NCI-H2107 treated with DMSO at 0.1 percent for 48 hours (cell line): Measurements from ENCODE around the gene ADM.

Experiments
- DNase-seq: peaks from one replicate; lab custom pipeline; 2025; ENCODE audit not compliant: unreplicated experiment; lab: John Stamatoyannopoulos, UW

The ADM gene

DNA sequence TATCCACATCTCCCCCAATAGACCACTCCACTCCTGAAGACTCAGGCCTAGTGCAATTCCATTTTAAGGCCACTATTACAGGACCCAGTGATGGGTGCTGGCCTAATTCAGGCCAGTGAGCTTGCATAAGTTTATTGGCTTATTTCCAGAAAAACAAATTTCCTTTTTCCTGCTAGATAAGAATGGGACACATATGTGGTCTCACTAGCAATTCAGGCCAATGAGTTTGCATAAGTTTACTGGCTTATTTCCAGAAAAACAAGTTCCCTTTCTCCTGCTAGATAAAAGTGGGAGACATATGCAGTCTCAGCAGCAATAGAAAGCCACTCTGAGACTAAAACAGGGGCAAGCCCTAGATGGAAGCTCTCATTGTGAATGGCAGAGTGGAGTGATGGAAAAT lies 22.4 kb downstream of the ADM start:
- DNase-seq: no peak

DNA sequence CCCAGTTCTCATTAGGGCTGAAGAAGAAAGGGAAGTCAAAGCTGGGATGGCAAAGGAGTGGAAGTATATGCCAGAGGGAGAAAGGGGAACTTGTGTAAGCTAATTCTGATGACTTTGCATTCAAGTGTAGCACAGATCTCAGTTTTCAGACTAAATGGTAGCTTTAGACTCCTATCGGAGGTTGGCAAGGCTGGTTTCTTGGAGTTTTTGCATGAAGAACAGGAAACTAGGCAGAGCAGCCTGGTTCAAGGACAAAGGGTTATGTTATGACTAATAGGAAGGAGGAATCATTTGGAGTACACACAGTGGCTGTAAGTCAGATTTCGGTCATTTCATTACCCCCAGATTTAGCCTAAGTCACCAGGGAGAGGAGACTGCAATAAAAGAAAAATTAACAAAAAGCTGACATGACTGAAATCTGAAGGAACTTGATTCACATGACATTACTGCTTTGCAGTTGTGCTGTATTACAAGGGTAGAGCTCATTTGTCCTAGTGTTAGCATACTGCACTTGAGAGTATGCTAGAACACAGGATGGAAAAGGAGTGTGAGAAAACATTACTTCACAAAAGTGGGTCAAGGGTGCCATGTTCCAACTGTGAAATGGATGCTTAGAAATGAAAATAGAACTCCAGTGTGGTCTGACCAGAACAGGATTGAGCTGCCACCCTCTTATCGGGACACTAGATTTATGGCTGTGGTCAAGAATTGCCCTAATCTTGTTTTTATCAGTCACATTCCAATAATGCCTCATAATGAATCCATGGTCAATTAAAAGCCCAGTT lies 23.6 kb downstream of the ADM start:
- no peak for DNase-seq

DNA sequence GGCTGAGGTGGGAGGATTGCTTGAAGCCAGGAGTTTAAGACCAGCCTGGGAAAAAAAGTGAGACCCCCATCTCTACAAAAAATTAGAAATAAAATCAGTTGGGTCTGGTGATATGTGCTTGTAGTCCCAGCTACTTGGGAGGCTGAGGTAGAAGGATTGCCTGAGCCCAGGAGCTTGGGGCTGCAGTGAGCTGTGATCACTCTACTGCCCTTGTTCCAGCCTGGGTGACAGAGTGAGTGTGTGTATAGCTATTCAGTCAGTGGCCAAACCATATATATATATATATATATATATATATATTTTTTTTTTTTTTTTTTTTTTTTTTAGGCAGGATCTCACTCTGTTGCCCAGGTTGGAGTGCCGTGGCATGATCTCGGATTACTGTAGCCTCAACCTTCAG lies 24.5 kb downstream of the ADM start:
- DNase-seq: no peak

DNA sequence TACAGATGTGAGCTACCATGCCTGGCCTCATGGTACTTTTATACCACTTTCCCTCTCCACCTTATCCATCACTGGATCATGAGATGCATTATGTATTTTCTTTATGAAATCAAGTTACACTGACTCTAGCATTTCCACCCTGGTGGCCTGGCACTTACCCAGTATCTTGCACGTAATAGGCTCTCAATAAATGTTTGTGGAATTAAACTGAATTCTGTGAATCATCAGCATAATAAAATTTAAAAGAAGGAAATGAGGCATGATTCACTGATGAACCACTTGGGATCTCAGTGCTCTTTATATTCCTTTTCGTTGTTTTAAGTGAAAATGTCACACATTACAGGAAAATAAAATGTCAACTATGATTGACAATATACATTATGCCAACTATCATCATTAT lies 25.1 kb downstream of the ADM start:
- no peak for DNase-seq

DNA sequence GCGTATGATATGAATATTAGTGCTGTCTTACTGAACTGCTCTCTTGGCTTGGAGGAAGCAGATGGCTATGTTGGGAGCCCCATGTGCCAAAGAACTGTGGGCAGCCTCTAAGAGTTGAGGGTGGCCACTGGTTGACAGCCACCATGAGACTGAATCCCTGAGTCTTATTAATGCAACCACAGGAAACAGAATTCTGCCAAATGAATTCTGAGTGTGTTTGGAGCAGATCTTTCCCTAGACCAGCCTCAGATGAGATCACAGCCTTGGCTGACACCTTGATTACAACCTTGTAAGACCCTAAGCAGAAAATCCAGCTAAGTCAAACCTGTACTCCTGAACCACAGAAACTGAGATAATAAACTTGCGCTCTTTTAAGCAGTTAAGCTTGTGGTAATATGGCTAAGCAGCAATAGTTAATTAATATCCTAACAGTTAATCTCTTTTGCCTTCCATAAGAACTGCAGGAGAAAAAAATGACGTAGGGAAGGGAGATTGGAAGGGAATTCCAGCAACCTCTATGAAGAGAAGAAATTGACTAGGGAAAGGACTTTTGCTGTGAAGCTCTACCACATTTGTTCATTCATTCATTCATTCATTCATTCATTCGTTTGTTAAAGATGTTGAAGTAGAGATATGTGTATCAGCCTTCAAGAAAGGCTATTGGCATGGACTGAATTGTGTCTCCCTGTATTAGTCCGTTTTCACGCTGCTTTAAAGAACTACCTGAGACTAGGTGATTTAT lies 26.8 kb downstream of the ADM start:
- DNase-seq: no peak

DNA sequence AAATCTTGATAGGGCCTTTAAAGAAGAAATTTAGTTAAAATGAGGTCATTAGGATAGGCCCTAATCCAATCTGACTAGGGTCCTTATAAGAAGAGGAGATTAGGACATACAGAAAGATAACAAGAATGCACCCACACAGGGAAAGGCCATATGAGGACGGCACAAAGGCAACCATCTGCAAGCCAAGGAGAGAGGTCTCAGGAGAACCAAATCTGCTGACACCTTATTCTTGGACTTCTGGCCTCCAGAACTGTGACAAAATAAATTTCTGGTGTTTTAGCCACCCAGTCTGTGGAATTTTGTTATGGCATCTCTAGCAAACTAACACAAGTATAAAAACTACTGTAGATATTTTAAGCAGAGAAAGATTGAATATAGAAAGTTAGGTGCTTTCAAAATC lies 28.6 kb downstream of the ADM start:
- no peak for DNase-seq

DNA sequence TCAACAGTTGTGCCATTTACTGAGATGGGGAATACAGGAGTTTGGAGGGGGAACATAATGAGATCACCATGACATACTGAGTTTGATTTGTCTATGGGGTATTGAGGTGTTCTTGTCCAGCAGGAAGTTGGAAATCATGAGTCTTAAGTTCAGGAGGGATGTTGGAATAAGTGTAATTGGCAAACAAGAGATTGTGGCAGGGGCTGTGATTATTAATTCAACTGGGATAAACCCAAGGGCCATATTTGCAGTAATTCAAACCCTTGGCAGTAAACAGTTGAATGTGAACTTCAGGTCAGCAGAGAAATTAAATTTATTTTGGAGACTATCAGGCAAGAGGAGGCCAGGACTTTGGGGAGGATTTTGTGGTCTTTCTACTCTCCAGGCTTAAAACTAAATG lies 33.4 kb downstream of the ADM start:
- DNase-seq: no peak

DNA sequence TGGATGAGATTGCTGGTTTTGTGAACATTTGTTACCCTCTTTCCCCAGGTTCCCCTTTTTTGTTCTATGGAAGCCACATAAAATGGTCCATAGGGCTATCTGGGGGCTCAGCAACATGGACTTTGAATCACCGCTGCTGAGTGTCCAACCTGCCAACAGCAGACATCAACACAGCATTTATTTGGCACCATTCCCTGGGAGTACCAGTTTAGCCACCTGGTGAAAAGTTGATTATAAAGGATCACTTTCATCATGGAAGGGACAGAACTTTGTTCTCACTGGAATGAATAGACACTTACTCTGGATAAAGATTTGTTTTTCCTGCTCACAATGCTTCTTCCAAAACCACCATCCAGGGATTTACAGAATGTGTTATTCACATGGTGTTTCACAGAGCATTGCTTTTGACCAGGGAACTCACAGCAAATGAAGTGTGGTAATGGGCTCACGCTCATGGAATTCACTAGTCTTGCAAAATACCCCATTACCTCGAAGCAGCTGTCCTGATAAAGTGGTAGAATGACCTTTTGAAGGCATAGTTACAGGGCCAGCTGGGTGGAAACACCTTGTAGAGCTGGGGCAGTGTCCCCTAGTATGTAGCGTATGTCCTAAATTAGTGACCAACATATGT lies 43.9 kb downstream of the ADM start:
- DNase-seq: no peak

DNA sequence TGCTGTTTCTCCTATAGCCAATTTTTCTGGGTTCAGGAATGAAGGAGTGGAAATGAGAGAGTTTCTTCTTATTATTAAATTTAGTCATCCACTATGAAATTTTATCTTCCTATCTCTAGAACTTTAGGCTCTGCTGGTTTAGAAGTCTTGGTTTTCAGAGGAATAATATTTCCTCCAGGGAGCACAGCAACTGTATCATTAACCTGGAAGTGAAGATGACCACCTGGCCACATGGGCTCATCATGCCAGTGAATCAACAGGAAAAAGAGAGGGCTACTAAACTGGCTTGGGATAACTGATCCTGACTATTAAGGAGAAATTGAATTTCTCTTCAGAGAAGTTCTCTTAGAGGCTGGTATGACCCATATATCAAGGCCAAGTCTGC lies 44.4 kb downstream of the ADM start:
- DNase-seq: no peak

DNA sequence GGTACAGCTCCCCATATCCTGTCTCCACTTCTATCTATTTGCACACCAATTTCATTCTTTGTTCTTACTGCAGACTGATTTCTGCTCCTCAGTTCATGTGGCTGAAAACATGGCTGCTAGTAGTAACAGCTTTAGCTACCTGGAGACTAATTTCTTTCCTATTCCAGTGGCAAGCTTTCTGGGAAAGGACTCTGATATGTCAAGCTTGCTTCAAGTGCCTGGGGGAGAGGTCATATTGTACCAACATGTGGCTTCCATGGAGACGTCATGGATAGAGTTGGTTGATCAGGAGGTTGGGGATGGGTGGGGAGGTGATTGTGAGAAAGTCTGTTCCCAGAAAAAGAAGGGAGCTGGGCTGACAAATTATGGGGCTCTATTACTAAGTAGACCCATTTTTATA lies 44.9 kb downstream of the ADM start:
- DNase-seq: no peak

DNA sequence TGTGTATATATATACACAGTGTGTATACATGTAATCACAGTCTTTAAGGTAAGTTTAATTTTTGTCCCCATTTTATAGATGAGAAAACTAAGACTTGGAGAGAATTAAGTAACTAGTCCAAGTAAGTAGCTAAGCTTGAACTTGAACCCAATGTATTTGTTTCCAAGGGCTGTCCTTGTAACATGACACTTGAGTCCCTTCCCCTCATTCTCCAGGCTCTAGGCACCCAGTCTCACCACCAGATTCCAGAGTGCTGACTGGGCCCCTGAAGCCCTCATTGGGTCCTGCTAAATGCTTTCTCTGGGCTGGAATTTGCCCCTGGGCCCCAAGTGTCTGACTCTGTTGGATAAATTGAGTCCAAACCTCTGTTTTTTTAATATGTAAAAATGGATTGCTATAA lies 45.5 kb downstream of the ADM start:
- no peak for DNase-seq

DNA sequence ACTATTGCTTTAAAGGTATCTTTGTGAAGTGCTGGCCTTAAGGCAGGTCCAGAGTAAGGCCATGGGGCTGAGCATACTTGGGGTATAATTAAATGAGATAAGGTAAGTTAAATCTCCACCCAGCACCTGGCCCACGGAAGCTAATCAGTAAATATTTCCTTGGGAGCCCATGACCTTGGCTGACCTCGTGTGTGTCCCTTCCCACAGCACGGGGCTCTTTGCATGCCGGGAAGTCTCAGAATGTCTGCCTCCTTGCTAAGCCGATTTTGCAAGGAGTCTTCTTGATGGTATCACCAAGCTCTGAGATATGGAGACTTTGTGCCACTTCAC lies 46.5 kb downstream of the ADM start:
- no peak for DNase-seq

DNA sequence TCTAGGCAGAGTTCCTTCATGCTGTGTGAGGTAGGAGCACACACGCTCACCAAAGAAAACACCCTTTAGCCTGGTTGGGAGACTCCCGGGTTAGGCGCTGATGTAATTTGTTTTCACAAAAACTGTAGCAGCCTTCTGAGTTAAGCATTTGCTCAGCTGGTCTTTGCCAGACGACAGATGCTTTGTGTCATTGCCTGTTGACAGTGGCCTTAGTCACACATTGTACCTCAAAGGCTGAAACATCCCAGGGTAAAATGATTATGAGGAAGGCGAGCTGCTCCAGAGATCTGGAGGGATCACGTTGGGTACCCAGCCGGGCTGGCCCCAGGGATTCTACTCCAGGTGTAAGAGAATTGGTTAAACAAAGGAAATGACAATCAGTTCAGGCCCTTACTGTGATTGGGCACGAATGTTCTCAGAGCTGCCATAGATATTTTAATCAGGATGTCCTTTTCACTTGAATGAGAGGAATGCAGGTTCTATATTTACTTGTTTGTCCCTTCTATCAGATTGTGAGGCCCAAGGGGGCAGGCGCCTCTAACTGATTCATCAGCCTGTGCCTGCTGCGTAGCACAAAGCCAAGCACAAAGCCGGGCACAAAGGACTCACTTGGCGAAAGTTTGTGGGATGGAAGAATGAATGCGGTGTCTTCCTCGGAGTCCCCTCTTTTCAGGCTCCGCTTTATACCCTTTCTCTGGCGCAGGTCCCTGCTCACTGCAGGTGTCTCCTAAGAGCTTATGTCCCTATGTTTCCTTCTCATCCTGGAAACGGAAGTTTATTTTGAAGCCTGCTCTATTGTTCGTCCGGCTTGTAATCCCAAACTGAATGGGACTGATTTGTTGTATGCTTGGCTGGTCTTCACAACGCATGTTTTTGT lies 47.1 kb downstream of the ADM start:
- peak; percentile 83 for DNase-seq

DNA sequence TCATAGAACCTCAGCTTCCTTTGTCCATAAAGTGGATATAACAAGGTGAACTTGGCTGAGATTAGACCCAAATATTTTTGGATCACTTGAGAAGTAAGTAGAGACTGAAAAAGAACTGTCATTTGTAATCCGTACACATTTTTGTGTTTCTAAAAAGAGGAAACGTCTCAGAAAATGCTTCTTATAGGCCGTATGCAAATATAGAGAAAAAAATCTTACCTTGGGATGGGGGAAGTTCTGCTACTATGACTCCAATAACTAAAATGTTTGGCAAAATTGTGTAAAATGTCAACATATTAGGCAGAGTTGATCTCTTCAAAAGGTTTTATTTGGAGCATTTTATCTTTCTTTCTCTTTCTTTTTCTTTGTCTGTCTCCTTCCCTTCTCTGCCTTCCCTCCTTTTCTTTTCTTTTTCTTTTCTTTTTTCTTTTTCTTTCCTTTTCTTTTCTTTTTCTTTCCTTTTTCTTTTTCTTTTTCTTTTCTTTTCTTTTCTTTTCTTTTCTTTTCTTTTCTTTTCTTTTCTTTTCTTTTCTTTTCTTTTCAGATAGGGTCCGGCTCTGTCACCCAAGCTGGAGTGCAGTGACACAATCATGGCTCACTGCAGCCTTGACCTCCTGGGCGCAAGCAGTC lies 48.2 kb downstream of the ADM start:
- DNase-seq: no peak

DNA sequence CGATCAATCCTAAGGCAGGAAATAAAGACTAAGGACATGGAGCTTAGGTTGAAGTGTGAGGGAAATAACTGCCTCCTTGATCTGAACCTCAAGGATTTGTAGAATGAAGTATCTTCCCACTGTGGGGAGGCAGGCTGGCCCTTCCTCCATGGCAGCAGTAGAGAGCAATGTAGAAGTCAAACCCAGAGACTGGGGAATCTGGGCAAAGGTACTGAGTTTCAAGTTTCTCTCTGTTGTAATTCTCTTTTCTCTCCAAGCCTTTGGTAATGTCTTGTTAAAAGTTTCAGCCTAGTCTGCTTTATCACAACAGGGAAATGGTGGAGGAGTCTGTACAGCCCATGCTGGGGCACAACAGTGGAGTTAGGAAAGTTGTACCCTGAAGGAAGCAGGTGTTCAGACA lies 49.5 kb downstream of the ADM start:
- DNase-seq: no peak

DNA sequence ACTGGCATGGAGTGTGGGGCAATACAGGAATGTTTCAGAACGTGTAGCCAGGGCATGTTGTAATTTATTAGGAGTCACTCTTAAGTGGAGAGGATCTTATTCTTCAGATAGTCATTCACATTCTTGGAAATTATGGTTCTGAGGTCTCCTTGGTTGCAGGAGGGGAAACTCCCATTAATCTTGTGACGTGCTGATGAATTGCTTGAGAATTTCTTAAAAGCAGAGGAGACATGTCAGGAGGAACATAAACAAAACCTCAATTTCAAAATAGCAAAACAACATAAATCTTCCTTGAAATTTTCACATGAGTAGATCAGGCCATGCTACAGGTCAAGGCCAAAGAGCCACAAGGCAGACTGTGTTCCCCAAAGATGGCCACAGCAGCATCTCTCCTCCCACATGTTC lies 50.4 kb downstream of the ADM start:
- no peak for DNase-seq

DNA sequence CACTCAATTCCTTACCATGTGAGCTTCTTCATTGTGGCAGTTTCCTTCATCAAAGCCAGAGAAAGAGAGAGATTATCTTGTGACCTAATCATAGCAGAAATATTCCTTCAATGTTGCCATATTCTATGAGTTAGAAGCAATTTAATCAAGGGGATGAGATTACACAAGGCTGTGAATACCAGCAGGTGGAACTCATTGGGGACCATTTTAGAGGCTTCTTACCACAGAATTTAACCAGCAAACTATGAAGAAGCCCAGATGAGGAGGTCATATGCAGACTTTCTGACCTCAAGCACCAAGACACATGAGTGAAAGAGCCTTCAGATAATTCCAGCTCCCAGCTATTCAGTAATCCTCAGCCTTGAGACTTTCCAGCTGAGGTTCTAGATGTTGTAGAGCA lies 51.3 kb downstream of the ADM start:
- no peak for DNase-seq
